Measurements from ENCODE around the gene RFNG.

RFNG gene

GRCh38 chr17:82013772-82014321, 37.8 kb downstream of the RFNG start:
- no peak for DNase-seq (ENCODE audit: low read depth)

- no peak for DNase-seq (ENCODE audit: low read depth)
These were observed 38.3 kb downstream of the RFNG start for GRCh38 chr17:82013341-82013740.

GRCh38 chr17:82012640-82013295, 38.8 kb downstream of the RFNG start:
- no peak for DNase-seq (ENCODE audit: low read depth)

- no peak for DNase-seq (ENCODE audit: low read depth)
These were observed 39.4 kb downstream of the RFNG start for GRCh38 chr17:82012261-82012639.

GRCh38 chr17:82011617-82012187, 39.9 kb downstream of the RFNG start:
- no peak for DNase-seq (ENCODE audit: low read depth)

DNA sequence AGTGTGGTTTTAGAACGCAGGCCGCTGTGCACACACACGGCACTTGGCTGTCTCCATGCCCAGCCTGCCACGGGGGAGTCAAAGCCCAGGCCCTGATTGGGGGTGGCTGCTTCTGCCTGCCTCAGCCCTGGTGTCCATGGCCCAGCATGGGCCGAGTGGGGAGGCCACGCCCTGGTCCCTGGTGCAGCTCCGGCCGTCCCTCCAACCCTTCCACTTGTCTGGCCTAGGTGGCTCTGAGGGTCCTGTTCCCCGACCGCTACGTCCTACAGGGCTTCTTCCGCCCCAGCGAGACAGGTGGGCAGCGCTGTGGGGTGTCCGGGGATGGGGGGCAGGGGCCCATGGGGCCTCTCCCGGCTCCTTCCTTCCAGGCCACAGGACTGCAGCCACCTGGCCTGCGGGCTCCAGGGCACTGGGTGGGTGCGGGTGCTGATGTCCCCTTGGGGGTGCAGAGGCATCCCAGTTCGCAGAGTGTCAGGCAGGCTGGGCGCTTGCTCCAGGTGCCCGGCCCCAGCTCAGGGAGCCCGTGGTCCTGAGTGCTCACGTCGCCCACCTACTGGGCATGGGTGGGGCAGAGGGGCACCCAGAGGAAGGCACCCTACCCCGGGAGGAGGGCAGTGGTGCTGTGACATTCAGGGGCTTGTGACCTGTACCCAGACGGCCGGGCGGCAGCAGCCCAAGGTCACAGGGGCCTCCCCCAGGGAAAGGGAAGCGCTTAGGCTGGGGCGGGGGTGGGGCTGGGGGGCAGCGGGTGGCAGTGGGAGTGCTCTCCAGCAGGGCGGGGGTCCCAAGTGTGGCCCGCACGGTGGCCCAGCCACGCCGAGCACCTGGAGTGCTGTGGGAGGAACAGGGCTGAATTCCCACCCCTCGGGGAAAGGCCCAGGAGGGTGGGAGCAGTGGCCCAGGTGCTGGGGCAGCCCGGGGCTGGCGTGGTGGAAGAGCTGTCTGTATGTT, 40.8 kb downstream of the RFNG start:
- DNase-seq (ENCODE audit: low read depth), result no peak

GRCh38 chr17:82009413-82009812, 42.2 kb downstream of the RFNG start:
- DNase-seq (ENCODE audit: low read depth), result no peak

- no peak for DNase-seq (ENCODE audit: low read depth)
These were observed 42.6 kb downstream of the RFNG start for GRCh38 chr17:82008941-82009405.

DNA sequence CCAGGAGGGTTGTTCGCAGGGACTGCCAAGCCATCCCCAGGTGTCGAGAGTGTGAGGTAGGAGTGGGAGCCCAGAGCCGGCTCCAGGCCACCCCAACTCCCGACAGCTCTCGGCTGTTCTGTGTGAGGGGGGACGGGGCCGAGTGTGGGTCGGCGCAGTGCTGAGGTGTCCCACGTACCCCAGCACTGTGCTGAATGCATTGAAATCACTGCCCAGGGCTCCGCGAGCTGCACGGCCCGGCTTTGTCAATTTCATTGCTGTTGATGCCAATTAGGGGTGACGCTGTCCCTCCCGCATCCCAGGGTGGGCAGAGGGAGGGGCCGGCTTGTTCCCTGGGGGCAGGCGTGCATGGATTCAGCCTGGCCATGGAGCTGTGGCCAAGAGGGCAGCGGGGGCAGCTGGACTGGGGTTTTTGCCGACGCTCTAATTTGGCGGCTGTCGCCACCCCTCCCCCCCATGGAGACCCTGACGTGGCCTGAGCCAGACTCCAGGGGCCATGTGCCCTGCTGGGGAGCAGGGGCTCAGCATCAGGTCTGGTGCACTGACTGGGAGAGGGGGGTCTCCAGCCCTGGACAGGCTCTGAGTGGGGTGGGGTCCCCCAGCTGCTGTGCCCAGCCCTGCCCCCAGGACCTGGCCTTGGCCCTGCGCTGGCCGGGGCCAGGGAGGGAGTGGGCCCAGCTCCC, 43.2 kb downstream of the RFNG start:
- DNase-seq (ENCODE audit: low read depth), result no peak

DNA sequence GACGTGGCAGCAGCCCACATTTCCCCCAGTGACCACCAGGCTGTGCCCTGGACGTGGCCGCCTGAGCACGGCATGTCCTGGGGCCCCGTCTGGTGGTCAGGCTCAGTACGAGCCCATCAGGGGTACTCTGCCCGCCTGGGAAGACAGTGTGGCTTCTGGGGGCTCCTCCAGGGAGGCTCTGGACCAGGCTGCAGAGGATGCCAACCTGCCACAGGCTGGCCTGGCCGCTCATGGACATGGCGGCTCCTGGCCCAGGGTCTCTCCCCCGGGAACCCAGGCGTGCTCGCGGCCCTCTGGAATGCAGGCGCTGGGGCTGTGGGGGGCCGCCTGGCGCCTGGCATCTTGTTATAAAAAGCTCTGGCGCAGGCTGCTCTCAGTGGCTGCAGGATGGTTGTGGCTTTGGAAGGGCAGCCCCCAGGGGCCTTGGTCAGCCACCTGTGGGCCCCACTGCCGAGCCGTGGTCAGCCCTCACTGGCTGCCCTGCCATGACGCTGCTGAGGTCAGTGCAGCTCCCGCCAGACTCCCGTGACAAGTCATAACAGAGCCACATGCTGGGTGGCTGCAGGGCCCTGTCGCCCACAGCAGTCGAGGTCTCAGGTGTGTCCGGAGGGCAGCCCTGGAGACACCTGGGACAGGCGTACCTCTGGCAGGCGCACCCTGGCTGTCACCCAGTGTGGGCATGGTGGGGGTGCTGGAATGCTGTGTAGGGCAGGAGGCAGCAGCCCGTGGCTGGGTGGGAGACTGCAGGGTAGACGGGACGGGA, 43.9 kb downstream of the RFNG start:
- no peak for DNase-seq (ENCODE audit: low read depth)

GRCh38 chr17:82007228-82007494, 44.5 kb downstream of the RFNG start:
- no peak for DNase-seq (ENCODE audit: low read depth)

DNA sequence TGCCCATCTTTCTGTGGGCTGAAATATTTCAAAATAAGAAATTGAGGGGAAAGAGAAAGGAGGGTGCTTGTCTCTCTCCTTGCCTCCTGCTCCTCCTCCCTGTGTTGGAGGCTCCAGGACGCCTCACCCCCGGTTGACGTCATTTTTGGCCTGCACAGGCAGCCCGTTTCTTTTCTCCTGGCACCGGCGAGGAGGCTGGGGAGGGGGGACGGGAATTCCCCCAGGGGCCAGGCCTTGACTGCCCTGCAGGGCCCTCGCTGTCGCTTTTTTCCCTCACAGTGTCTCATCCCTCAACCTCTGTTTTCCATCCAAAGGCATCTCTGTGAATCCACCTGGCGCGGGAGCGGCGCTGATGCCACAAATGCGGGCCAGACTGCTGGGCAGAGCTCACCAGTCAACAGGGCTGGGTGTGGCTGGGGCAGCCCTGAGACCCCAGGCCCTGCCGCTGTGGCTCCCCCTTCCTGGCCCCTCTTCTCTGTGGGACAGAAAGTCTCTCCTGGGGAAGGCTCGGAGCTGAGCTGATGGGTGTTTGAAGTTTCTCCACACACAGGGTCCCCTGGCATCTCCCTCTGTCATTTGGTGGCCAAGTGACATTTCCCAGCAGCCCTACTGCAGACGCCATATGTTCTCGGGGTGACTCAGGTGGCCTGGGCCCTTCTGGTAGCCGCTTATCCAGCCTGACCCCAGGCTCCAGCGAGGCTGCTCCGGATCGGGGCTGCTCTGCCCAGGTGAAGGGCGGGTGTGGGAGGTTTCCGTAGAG, 45.0 kb downstream of the RFNG start:
- DNase-seq (ENCODE audit: low read depth), result no peak

DNA sequence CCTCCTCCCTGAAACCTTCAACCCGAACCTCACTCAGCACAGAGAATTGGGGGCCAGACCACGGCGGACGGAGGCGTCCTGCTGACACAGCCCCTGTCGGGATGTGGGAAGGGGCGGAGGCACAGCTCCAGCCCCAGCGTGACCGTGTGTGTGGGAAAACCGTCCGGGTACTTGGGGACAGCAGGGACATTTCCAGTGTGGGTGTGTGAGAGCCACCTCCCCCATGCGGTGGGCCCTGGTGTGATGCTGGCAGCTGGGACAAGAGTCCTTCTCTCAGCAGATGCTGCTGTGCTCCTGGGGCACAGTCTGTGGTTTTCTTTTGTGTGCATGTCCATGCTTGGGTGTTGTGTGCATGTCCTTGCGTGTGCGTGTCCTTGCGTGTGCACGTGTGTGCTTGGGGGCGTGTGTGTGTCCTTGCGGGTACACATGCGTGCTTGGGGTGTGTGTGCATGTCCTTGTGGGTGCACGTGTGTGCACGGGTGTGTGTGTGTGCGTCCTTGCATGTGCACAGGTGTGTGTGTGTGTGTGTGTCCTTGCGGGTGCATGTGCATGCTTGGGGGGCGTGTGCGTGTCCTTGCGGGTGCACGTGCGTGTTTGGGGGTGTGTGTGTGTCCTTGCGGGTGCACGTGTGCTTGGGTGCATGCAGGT, 45.8 kb downstream of the RFNG start:
- no peak for DNase-seq (ENCODE audit: low read depth)

DNA sequence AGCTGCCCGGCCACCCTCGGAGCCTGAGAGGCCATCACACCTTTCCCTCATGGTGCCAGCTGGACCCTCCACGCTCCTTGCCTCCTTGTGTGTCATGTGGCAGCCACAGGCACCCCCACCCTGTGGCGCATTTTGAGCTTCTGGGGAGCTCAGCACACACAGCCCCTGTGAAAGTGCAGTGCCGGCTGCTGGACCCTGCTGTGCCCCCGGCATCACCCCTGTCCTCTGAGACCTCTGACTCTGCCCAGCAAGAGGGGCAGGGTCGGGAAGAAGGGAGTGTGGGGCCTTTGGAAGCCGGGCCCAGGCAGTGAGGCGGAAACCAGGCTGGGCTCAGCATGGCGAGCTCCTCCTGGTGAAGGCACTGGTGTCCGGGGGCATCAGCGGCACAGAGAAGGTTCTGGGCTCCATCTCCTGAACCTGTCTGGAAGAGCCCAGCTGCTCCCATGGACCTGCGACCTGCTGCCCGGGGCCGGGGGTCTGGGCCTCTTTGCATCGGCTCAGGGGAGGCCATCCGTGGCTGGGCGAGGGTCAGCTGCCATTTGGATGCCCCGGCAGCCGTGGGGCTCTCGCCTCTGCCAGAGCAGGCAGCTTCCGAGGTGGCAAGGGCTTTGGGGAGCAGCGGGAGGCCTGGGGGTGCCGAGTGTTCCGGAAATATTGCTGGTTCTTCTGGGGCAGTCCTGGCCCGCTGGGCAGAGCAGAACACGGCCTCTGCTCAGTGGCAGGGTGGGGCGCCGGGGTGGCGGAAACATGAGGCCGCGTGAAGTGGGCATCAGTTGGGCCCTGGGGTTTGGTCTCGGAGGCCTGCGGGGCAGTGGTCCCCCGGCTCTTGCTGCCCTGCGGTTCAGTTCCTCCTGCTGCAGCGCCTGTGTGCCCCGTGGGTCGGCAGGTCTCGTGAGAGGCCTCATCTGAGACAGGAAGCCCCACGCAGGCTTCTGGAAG, 46.8 kb downstream of the RFNG start:
- no peak for DNase-seq (ENCODE audit: low read depth)

DNA sequence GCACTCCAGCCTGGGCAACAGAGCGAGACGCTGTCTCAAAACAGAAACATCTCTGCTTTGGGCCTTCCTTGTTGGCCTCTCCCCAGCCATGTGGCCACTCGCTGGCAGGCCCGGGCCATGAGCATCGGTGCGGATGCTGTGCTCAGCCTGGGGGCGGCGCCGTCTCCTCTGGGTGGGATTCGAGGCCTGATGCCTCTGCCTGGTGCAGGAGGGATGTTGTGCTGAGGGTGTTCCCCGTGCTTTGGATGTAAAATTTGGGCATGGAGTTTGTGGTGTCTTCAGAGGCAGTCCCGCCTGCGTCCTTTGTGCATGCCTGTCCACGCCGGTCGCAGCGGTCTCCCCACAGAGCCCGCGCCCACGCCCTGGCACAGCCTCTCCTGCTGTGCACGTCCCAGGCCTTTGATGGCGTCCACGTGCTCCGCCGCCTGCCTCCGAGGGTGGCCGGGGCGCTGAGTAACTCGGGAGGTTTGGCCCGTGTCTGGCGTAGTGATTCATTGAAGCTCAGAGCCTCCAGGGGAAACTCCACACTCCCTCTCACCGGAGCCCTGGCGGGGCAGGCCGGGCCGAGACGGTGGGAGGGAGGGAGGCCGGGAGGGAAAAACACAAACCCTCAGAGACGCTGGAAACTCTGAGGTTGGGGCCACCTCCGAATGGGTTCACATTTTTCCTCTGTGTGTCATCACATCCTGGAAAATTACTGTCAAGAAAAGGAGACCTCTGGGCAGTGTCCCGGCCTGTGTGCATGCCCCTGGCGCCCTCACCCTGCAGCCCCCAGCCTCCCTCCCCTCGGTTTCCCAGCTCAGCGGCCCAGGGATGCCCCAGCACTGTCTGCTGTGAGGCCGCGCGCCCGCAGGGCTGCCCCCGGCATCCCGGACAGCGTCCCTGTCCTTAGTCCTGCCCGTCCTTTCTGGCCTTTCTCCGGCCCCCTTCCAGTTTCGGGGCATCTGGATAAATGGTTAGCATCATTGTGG, 47.9 kb downstream of the RFNG start:
- DNase-seq (ENCODE audit: low read depth), result no peak

- no peak for DNase-seq (ENCODE audit: low read depth)
These were observed 50.0 kb downstream of the RFNG start for GRCh38 chr17:82001571-82002056.

- DNase-seq (ENCODE audit: low read depth), result no peak
These were observed 50.6 kb downstream of the RFNG start for GRCh38 chr17:82000803-82001570.

All from stimulated activated CD8-positive, alpha-beta memory T cell treated with anti-CD3 and anti-CD28 coated beads, Interleukin-4, amount 100 ng/mL, for 24 hours (primary cell).